Measurements from ENCODE around the gene COL16A1.

COL16A1 gene

GRCh38 chr1:31618916-31619846 is 84.6 kb downstream of the COL16A1 start:
- no peak for DNase-seq (ENCODE audit: low read depth)
- no peak overlapping the region for H3K4me3 ChIP-seq (replicated peaks; ENCODE audit: low read depth, low read length)
- TF ChIP-seq CTCF (IDR thresholded peaks at IDR 0.05; ENCODE audit: low read length, missing control alignments) = no peak

- H3K4me3 ChIP-seq (replicated peaks; ENCODE audit: low read depth, low read length) = peak overlapping the region; percentile 49
- peak; percentile 62 for TF ChIP-seq CTCF (IDR thresholded peaks at IDR 0.05; ENCODE audit: low read length, missing control alignments)
- DNase-seq (ENCODE audit: low read depth) = peak; percentile 43
Measured at GRCh38 chr1:31617916-31618746, 85.7 kb downstream of the COL16A1 start.

GRCh38 chr1:31617218-31617915 is 86.5 kb downstream of the COL16A1 start, which contains the start of gene HCRTR1:
HCRTR1 (plus strand) TSS chr1:31617689; CDS start chr1:31619193, 1,504 bp downstream.
- no peak for DNase-seq (ENCODE audit: low read depth)
- no peak for TF ChIP-seq CTCF (IDR thresholded peaks at IDR 0.05; ENCODE audit: low read length, missing control alignments)
- peak within 1 kb of the TSS; percentile 49 for H3K4me3 ChIP-seq (replicated peaks; ENCODE audit: low read depth, low read length)

- no peak overlapping the region for H3K4me3 ChIP-seq (replicated peaks; ENCODE audit: low read depth, low read length)
- no peak for TF ChIP-seq CTCF (IDR thresholded peaks at IDR 0.05; ENCODE audit: low read length, missing control alignments)
- DNase-seq (ENCODE audit: low read depth) = no peak
Measured at GRCh38 chr1:31615939-31616338, 87.9 kb downstream of the COL16A1 start.

GRCh38 chr1:31615414-31615813 is 88.4 kb downstream of the COL16A1 start:
- H3K4me3 ChIP-seq (replicated peaks; ENCODE audit: low read depth, low read length) = no peak overlapping the region
- no peak for DNase-seq (ENCODE audit: low read depth)
- TF ChIP-seq CTCF (IDR thresholded peaks at IDR 0.05; ENCODE audit: low read length, missing control alignments) = no peak

- H3K4me3 ChIP-seq (replicated peaks; ENCODE audit: low read depth, low read length) = no peak overlapping the region
- no peak for DNase-seq (ENCODE audit: low read depth)
- no peak for TF ChIP-seq CTCF (IDR thresholded peaks at IDR 0.05; ENCODE audit: low read length, missing control alignments)
Measured at GRCh38 chr1:31614414-31615005, 89.3 kb downstream of the COL16A1 start.
